H1 (cell line): Measurements from ENCODE around the gene METRN. TPM values are rescaled to one million over a fixed set of nuclear protein-coding genes. Genes with fewer than 3 reads are reported as not detected.

Experiments
- CTCF ChIA-PET: fragments of 300-600 bp; sonication (Branson Sonifier 250); formaldehyde crosslinking; loops from one replicate; lab custom pipeline; 2021; ENCODE audit not compliant: partially characterized antibody; lab: Charles Lee
- POLR2A ChIA-PET: fragments of 300-600 bp; sonication (Branson Sonifier 250); formaldehyde crosslinking; loops from one replicate; lab custom pipeline; 2021; ENCODE audit warnings: inconsistent platforms; ENCODE audit not compliant: partially characterized antibody; lab: Charles Lee
- DNase-seq, 2 experiments: peaks; one replicate each; pipeline versions ENCODE4 v3.0.0 to v3.0.0-alpha.2; 2010 to 2022; ENCODE audit warnings: low spot score in 2 of 2, low read depth in 1 of 2, mixed read lengths in 1 of 2
- FAIRE-seq: peaks from 2 replicates; lab custom pipeline; 2011; peaks lifted over from hg19 to GRCh38; lab: Jason Lieb, UNC
- H2AFZ ChIP-seq: 2 replicates; pipeline ENCODE4 v1.8.1; 2012; ENCODE audit warnings: low read length, inconsistent platforms
- H2AK5ac ChIP-seq: 2 replicates; pipeline ENCODE4 v1.6.1; 2013; ENCODE audit warnings: low read depth, low read length
- H2BK120ac ChIP-seq: replicated peaks from 2 replicates; pipeline ENCODE3; 2013; ENCODE audit warnings: low read depth, low read length, inconsistent platforms
- H2BK12ac ChIP-seq: 2 replicates; pipeline ENCODE4 v1.6.1; 2013; ENCODE audit warnings: low read depth, low read length
- H2BK15ac ChIP-seq: 2 replicates; pipeline ENCODE4 v1.6.1; 2013; ENCODE audit warnings: low read length
- H2BK20ac ChIP-seq: 2 replicates; pipeline ENCODE4 v1.6.1; 2013; ENCODE audit warnings: low read length
- H2BK5ac ChIP-seq: 2 replicates; pipeline ENCODE4 v1.6.1; 2013; ENCODE audit warnings: low read depth, low read length
- H3K14ac ChIP-seq: 2 replicates; pipeline ENCODE4 v1.6.1; 2013; ENCODE audit warnings: inconsistent platforms; ENCODE audit not compliant: insufficient read length
- H3K18ac ChIP-seq: 2 replicates; pipeline ENCODE4 v1.6.1; 2013; ENCODE audit warnings: low read length; ENCODE audit errors: extremely low read depth
- H3K23ac ChIP-seq: 2 replicates; pipeline ENCODE4 v1.6.1; 2013; ENCODE audit warnings: inconsistent platforms; ENCODE audit not compliant: insufficient read length
- H3K23me2 ChIP-seq: 2 replicates; pipeline ENCODE4 v1.6.1; 2013; ENCODE audit warnings: low read depth, low read length
- H3K27ac ChIP-seq: 2 replicates; pipeline ENCODE4 v1.6.1; 2011; ENCODE audit warnings: low read depth, low read length, inconsistent platforms
- H3K27me3 ChIP-seq, 4 experiments: replicated peaks in 1 of 4; 1 replicate in 1 of 4; 2 replicates in 3 of 4; pipeline versions ENCODE4 v1.6.1 to v1.8.1; 2011 to 2013; ENCODE audit warnings: low read length in 3 of 4, mild to moderate bottlenecking in 3 of 4, inconsistent platforms in 2 of 4, mixed read lengths in 2 of 4, moderate library complexity in 1 of 4; ENCODE audit not compliant: control insufficient read depth in 3 of 4, insufficient read depth in 3 of 4; ENCODE audit errors: extremely low read depth in 1 of 4
- H3K36me3 ChIP-seq, 4 experiments: 2 replicates each; pipeline versions ENCODE4 v1.6.1 to v1.8.1; 2011 to 2013; ENCODE audit warnings: mild to moderate bottlenecking in 4 of 4, low read length in 3 of 4, moderate library complexity in 2 of 4, control low read depth in 1 of 4, inconsistent platforms in 1 of 4; ENCODE audit not compliant: insufficient read depth in 4 of 4, control insufficient read depth in 2 of 4
- H3K4ac ChIP-seq: replicated peaks from 2 replicates; pipeline ENCODE3; 2013; ENCODE audit warnings: low read length, low read depth, mixed read lengths, inconsistent platforms; ENCODE audit not compliant: insufficient read length
- H3K4me1 ChIP-seq, 4 experiments: replicated peaks in 1 of 4; 1 replicate in 1 of 4; 2 replicates in 3 of 4; pipeline versions ENCODE4 v1.6.1 to v1.8.1; 2011 to 2013; ENCODE audit warnings: low read length in 3 of 4, inconsistent platforms in 2 of 4, mixed read lengths in 1 of 4; ENCODE audit not compliant: insufficient read depth in 4 of 4, control insufficient read depth in 3 of 4
- H3K4me2 ChIP-seq, 2 experiments: 2 replicates each; pipeline versions ENCODE4 v1.6.1 to v1.8.1; 2011 to 2013; ENCODE audit warnings: low read depth in 2 of 2, low read length in 2 of 2, control low read depth in 1 of 2, inconsistent platforms in 1 of 2, mild to moderate bottlenecking in 1 of 2; ENCODE audit not compliant: insufficient read depth in 1 of 2
- H3K4me3 ChIP-seq, 4 experiments: fragments of 200-600, 300-600 bp in 1 of 4; sonication (generic), shearing (Covaris generic), sonication (Bioruptor Twin) in 1 of 4; 2 replicates each; pipeline versions ENCODE4 v1.5.1 to v1.8.1; 2011 to 2016; ENCODE audit warnings: low read length in 4 of 4, low read depth in 3 of 4, control low read depth in 2 of 4, inconsistent platforms in 2 of 4, mild to moderate bottlenecking in 2 of 4, mixed read lengths in 1 of 4, moderate library complexity in 1 of 4; ENCODE audit not compliant: insufficient read depth in 2 of 4; ENCODE audit errors: extremely low read depth in 1 of 4
- H3K56ac ChIP-seq: replicated peaks from 2 replicates; pipeline ENCODE3; 2013; ENCODE audit warnings: low read depth, mild to moderate bottlenecking, mixed read lengths, low read length, inconsistent platforms; ENCODE audit not compliant: insufficient read length
- H3K79me1 ChIP-seq: 2 replicates; pipeline ENCODE4 v1.6.1; 2013; ENCODE audit warnings: low read depth, low read length, control low read depth
- H3K79me2 ChIP-seq, 2 experiments: 2 replicates each; pipeline versions ENCODE4 v1.6.1 to v1.8.1; 2012 to 2013; ENCODE audit warnings: low read length in 2 of 2, mild to moderate bottlenecking in 2 of 2, inconsistent platforms in 1 of 2; ENCODE audit not compliant: insufficient read depth in 2 of 2, control insufficient read depth in 1 of 2
- H3K9ac ChIP-seq, 4 experiments: replicated peaks in 1 of 4; 1 replicate in 1 of 4; 2 replicates in 3 of 4; pipeline versions ENCODE4 v1.6.1 to v1.8.1; 2011 to 2013; ENCODE audit warnings: low read depth in 3 of 4, low read length in 3 of 4, control low read depth in 2 of 4, mild to moderate bottlenecking in 2 of 4, moderate library complexity in 2 of 4, inconsistent platforms in 1 of 4; ENCODE audit errors: extremely low read depth in 1 of 4
- H3K9me3 ChIP-seq, 2 experiments: 2 replicates each; pipeline versions ENCODE4 v1.6.1 to v1.8.1; 2012 to 2013; ENCODE audit warnings: mild to moderate bottlenecking in 2 of 2, moderate library complexity in 2 of 2, control low read depth in 1 of 2, inconsistent platforms in 1 of 2, low read depth in 1 of 2, low read length in 1 of 2, mixed read lengths in 1 of 2; ENCODE audit not compliant: insufficient read depth in 2 of 2
- H4K20me1 ChIP-seq, 2 experiments: replicated peaks in 1 of 2; 2 replicates each; pipeline versions ENCODE3 to v1.8.1; 2011 to 2013; ENCODE audit warnings: inconsistent platforms in 2 of 2, low read length in 2 of 2, mild to moderate bottlenecking in 1 of 2; ENCODE audit not compliant: insufficient read depth in 2 of 2, control insufficient read depth in 1 of 2
- H4K5ac ChIP-seq: 2 replicates; pipeline ENCODE4 v1.6.1; 2013; ENCODE audit warnings: low read length, low read depth, mixed read lengths, inconsistent platforms; ENCODE audit not compliant: insufficient read length
- H4K8ac ChIP-seq: 2 replicates; pipeline ENCODE4 v1.8.0; 2013; ENCODE audit warnings: mild to moderate bottlenecking, moderate library complexity, low read length, inconsistent platforms; ENCODE audit not compliant: insufficient read depth; ENCODE audit errors: extremely low read depth
- H4K91ac ChIP-seq: replicated peaks from 2 replicates; pipeline ENCODE3; 2013; ENCODE audit warnings: low read length, mixed read lengths, inconsistent platforms; ENCODE audit not compliant: insufficient read length
- BRCA1 ChIP-seq: IDR thresholded peaks from 2 replicates; pipeline ENCODE4 v1.6.1; 2012; ENCODE audit warnings: low read depth, low read length, improper control_type of control experiment
- E2F6 ChIP-seq: IDR thresholded peaks from 2 replicates; pipeline ENCODE4 v1.6.1; 2012; ENCODE audit warnings: inconsistent platforms
- EGR1 ChIP-seq: IDR thresholded peaks from 2 replicates; pipeline ENCODE4 v1.6.1; 2011; ENCODE audit warnings: low read depth, low read length, borderline replicate concordance
- FOSL1 ChIP-seq: IDR thresholded peaks from 2 replicates; pipeline ENCODE4 v1.6.1; 2011; ENCODE audit warnings: mild to moderate bottlenecking, low read depth, low read length, moderate library complexity; ENCODE audit not compliant: insufficient read depth
- RXRA ChIP-seq: IDR thresholded peaks from 2 replicates; pipeline ENCODE4 v1.6.1; 2011; ENCODE audit warnings: low read depth, mild to moderate bottlenecking, low read length, moderate library complexity; ENCODE audit not compliant: insufficient read depth
- SP4 ChIP-seq: IDR thresholded peaks from 2 replicates; pipeline ENCODE4 v1.6.1; 2012; ENCODE audit warnings: low read length, inconsistent platforms
- TEAD4 ChIP-seq: IDR thresholded peaks from 2 replicates; pipeline ENCODE4 v1.6.1; 2012; ENCODE audit warnings: low read depth, low read length, inconsistent platforms, mixed read lengths
- WGBS, 2 experiments: shearing (Covaris generic) in 1 of 2; methylation state at CpG; one replicate each; pipeline versions ENCODE4 v1.1.6 to v1.1.7; 2013 to 2015; ENCODE audit warnings: low lambda C conversion rate in 2 of 2, mixed read lengths in 2 of 2, inconsistent platforms in 1 of 2, low coverage in 1 of 2, missing lambda C conversion rate in 1 of 2; ENCODE audit not compliant: insufficient replicate concordance in 2 of 2, insufficient coverage in 1 of 2, insufficient read length in 1 of 2; ENCODE audit errors: extremely low coverage in 1 of 2, missing lambda C conversion rate in 1 of 2; 5-methylcytosine and 5-hydroxymethylcytosine counted together
- polyA plus RNA-seq, 7 experiments: library from polyadenylated mRNA; depleted of rRNA in 3 of 7; stranded (reverse) in 5 of 7; unstranded in 2 of 7; fragments of >200 nt in 5 of 7; fragments of 200-250 nt in 2 of 7; gene quantifications; 1 replicate in 5 of 7; 2 replicates in 1 of 7; 4 replicates in 1 of 7; pipeline versions ENCODE4 v1.2.1 to v1.2.3, GENCODE V29; 2011 to 2013; ENCODE audit warnings: missing spikeins in 2 of 7, mixed read lengths in 2 of 7
- total RNA-seq: library from RNA; stranded (reverse); fragmentation: NEBNext Ultra II Directional; extraction: Animal tissue kit (Norgen Biotek cat#: 25700); gene quantifications from 2 replicates; pipeline ENCODE4 v1.2.1, GENCODE V29; 2021

METRN gene
- total and polyA plus RNA-seq, 2 of the 8 experiments (the other 6 are each of a cell fraction or from before 2014, with no cell fraction given): 18.7 to 25.8 TPM

- H3K36me3 ChIP-seq: no peaks in the 10 kb centered on the region
- no peak overlapping the region for H3K14ac ChIP-seq
- H3K56ac ChIP-seq: no peak overlapping the region
- no peak overlapping the region for H4K8ac ChIP-seq
- no peak overlapping the region for H2BK12ac ChIP-seq
- no peak overlapping the region for H2AK5ac ChIP-seq
- 94% methylated on average over 19 of the region's 19 CpGs; no CpG with 5 or more reads in 1 of the 2 experiments for WGBS, 2 experiments
- ChIA-PET POLR2A (interaction anchor here (1.0 to 4.5 kb wide), 6 partner anchors 8 to 82 kb away, joined by 3 to 30 read pairs (median 5); partner anchors contain the start of genes ANTKMT, JMJD8 and WDR24), CTCF (interaction anchor here (0.7 to 33.4 kb wide), 7 partner anchors 10 to 83 kb away, joined by 3 to 977 read pairs (median 5); partner anchors contain the start of genes ANTKMT, CCDC78, CIAO3 and HAGHL)
- no peaks in the 10 kb centered on the region for H3K79me1 ChIP-seq
- H3K18ac ChIP-seq: no peak overlapping the region
- H3K23ac ChIP-seq: no peak overlapping the region
- H2AFZ ChIP-seq: no peak overlapping the region
- H3K4ac ChIP-seq: no peak overlapping the region
- FAIRE-seq (no peak), DNase-seq (no peak)
- H4K91ac ChIP-seq: no peak overlapping the region
- H3K4me1 ChIP-seq: peaks cover 0 to 8% (median 2%) of the 10 kb centered on the region in 4 experiments; a peak in 4 of 7 replicates
- H3K9me3 ChIP-seq: no peaks in the 10 kb centered on the region
- no peak overlapping the region for H2BK120ac ChIP-seq
- H3K27ac ChIP-seq: no peak overlapping the region
- no peak overlapping the region for H3K4me3 ChIP-seq
- TF ChIP-seq TEAD4 (no peak), FOSL1 (no peak), E2F6 (no peak), EGR1 (no peak), RXRA (no peak), SP4 (no peak), BRCA1 (no peak)
- no peak overlapping the region for H2BK5ac ChIP-seq
- no peak overlapping the region for H2BK20ac ChIP-seq
- H3K4me2 ChIP-seq: no peak overlapping the region
- H3K79me2 ChIP-seq: no peaks in the 10 kb centered on the region
- H3K9ac ChIP-seq: no peak overlapping the region
- no peak overlapping the region for H2BK15ac ChIP-seq
- peaks cover 8 to 27% of the 10 kb centered on the region in 2 experiments for H4K20me1 ChIP-seq
- no peak overlapping the region for H4K5ac ChIP-seq
- H3K27me3 ChIP-seq: peaks cover 57 to 84% (median 79%) of the 10 kb centered on the region in 4 experiments
- H3K23me2 ChIP-seq: peaks cover 12% of the 10 kb centered on the region; the same call in 1 of the 2 replicates
These were observed 12.6 kb upstream of the METRN start for GRCh38 chr16:702341-702740.
